ENCODE measurements around the gene DIDO1. TPM values are rescaled to one million over a fixed set of nuclear protein-coding genes. Genes with fewer than 3 reads are reported as not detected.

DIDO1 gene
- total RNA-seq, 1 experiment from 2014 or later: 77.1 TPM

DNA sequence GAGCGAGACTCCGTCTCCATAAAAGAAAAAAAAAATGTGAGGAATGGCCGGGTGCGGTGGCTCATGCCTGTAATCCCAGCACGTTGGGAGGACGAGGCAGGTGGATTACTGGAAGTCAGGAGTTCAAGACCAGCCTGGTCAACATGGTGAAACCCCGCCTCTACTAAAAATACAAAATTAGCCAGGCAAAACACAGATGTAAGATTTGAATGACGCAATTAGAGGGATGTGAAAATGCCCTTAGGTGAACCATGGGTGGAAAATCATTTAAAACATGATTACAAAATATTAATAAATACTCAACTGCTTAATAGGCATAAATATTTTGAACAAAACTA is 88.5 kb downstream of the DIDO1 start:
- no TSS peak for BruUV-seq (replicated peaks)
- Mint-ChIP-seq H3K36me3 (ENCODE audit: insufficient read depth, unreplicated experiment) (peaks cover 3% of the 10 kb centered on the region), H3K27me3 (ENCODE audit: unreplicated experiment) (peaks cover 27% of the 10 kb centered on the region), H3K4me3 (ENCODE audit: low read depth, unreplicated experiment) (no peak overlapping the region), H3K4me1 (ENCODE audit: low read depth, unreplicated experiment) (peaks cover 6% of the 10 kb centered on the region), H3K27ac (ENCODE audit: unreplicated experiment) (no peak overlapping the region), H3K9me3 (ENCODE audit: low read depth, unreplicated experiment) (no peaks in the 10 kb centered on the region)
- no peak for DNase-seq
- intact Hi-C loops (cut with micrococcal nuclease; ENCODE audit: unreplicated experiment): no loop called here
- TF ChIP-seq CTCF (IDR thresholded peaks at IDR 0.05; ENCODE audit: unreplicated experiment): no peak
- CTCF ChIA-PET: no interaction called here

DNA sequence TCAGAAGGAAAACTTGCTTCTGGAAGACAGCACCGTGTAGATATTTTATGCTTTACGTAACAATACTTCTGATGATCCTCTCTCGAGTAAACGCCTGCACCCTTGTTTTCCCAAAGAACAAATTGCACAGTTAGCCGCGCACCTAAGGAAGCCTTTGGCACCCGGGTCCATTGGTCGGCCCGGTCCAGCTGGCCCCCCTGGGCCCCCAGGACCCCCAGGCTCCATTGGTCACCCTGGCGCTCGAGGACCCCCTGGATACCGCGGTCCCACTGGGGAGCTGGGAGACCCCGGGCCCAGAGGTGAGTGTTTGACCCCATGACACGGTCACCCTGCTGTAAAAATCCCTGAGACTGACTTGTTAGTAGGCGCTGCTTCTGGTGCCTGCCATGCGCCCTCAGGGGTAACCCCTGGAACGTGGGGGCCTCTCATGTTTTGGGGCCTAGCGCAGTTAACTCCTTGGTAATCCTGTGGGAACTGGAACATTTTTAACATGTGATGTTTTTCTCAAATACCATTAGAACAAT is 89.3 kb downstream of the DIDO1 start:
- no peaks in the 10 kb centered on the region for H3K9me3 Mint-ChIP-seq (ENCODE audit: low read depth, unreplicated experiment)
- TF ChIP-seq CTCF (IDR thresholded peaks at IDR 0.05; ENCODE audit: unreplicated experiment): no peak
- no peak overlapping the region for H3K4me3 Mint-ChIP-seq (ENCODE audit: low read depth, unreplicated experiment)
- H3K4me1 Mint-ChIP-seq (ENCODE audit: low read depth, unreplicated experiment): peaks cover 13% of the 10 kb centered on the region
- CTCF ChIA-PET: no interaction called here
- no TSS peak for BruUV-seq (replicated peaks)
- H3K36me3 Mint-ChIP-seq (ENCODE audit: insufficient read depth, unreplicated experiment): peaks cover 8% of the 10 kb centered on the region
- intact Hi-C loops (cut with micrococcal nuclease; ENCODE audit: unreplicated experiment): no loop called here
- no peak for DNase-seq
- peaks cover 27% of the 10 kb centered on the region for H3K27me3 Mint-ChIP-seq (ENCODE audit: unreplicated experiment)
- no peak overlapping the region for H3K27ac Mint-ChIP-seq (ENCODE audit: unreplicated experiment)

DNA sequence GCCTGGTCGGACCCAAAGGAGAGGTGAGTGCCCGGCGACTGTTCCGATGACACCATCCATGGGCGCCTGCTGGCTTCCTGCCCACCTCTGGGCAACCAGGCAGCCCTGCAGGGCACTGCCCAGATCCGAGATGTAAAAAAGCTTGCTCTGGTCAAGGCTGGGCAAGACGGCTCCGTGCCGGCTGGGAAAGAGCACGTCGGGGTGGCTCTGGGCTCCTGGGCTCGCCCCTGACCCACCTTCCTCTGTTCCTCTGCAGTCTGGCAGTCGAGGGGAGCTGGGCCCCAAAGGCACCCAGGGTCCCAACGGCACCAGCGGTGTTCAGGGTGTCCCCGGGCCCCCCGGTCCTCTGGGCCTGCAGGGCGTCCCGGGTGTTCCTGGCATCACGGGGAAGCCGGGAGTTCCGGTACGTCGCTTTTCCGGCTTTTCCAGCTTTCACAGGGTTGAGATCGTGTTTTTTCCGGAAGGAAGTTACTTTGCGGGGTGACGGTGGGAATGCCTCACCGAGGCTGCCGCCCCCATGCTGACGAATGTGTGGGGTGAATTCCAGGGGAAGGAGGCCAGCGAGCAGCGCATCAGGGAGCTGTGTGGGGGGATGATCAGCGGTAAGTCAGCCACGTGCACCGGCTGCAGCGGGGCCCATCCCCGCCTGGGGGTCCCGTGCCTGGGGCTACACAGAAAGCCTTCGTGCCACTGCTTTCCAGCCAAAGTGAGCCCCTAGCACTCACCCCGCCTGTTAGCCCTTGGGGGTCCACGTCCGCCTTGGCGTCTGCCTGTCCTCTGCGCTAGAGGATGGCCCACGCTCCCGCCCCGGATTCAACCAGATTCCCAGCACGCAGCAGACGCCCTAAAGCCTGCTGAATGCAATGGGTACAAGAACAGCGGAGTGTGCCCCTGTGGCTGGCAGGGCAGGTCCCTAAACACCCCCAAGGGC is 90.1 kb downstream of the DIDO1 start:
- H3K36me3 Mint-ChIP-seq (ENCODE audit: insufficient read depth, unreplicated experiment): peaks cover 8% of the 10 kb centered on the region
- no peaks in the 10 kb centered on the region for H3K9me3 Mint-ChIP-seq (ENCODE audit: low read depth, unreplicated experiment)
- CTCF ChIA-PET: no interaction called here
- BruUV-seq (replicated peaks): no TSS peak
- H3K4me3 Mint-ChIP-seq (ENCODE audit: low read depth, unreplicated experiment): no peak overlapping the region
- no peak for TF ChIP-seq CTCF (IDR thresholded peaks at IDR 0.05; ENCODE audit: unreplicated experiment)
- intact Hi-C loops (cut with micrococcal nuclease; ENCODE audit: unreplicated experiment): no loop called here
- no peak for DNase-seq
- H3K4me1 Mint-ChIP-seq (ENCODE audit: low read depth, unreplicated experiment): peaks cover 21% of the 10 kb centered on the region
- peaks cover 27% of the 10 kb centered on the region for H3K27me3 Mint-ChIP-seq (ENCODE audit: unreplicated experiment)
- H3K27ac Mint-ChIP-seq (ENCODE audit: unreplicated experiment): no peak overlapping the region

DNA sequence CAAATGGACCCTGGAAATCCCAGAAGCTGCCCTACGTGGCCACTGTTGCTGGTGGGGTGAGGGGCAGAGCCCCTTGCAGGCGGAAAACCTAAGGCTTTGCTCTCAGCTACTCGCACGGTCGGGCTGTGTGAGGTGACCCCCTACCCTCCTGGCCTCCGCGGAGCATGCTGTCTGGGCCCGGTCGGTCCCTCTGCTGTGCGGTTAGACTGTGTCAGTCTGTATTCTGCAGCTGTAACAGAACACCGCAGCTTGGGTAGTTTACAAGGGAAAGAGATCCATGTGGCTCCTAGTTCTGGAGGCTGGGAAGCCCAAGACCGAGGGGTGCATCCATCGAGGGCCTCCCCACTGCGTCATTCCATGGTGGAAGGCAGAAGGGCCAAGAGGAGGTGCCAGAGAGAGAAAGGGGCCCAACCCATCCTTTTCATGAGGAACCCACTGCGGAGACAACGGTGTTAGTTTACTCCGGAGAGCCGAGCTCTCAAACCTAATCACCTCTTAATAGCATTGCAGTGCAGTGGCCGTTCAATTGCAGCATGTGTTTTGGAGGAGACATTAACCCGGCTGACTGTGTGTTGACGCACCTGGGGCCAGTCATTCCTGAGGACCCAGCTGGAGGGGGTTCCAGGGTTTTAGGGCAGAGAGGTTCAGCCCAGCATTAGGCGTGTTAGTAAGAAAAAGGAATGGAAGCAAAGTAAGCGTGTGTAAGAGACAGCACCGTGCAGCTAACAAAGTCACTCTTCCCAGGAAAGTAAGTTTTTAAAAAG is 91.2 kb downstream of the DIDO1 start:
- H3K27ac Mint-ChIP-seq (ENCODE audit: unreplicated experiment): no peak overlapping the region
- H3K36me3 Mint-ChIP-seq (ENCODE audit: insufficient read depth, unreplicated experiment): peaks cover 8% of the 10 kb centered on the region
- intact Hi-C loops (cut with micrococcal nuclease; ENCODE audit: unreplicated experiment): no loop called here
- DNase-seq: no peak
- TF ChIP-seq CTCF (IDR thresholded peaks at IDR 0.05; ENCODE audit: unreplicated experiment): no peak
- peaks cover 22% of the 10 kb centered on the region for H3K4me1 Mint-ChIP-seq (ENCODE audit: low read depth, unreplicated experiment)
- H3K4me3 Mint-ChIP-seq (ENCODE audit: low read depth, unreplicated experiment): no peak overlapping the region
- peaks cover 27% of the 10 kb centered on the region for H3K27me3 Mint-ChIP-seq (ENCODE audit: unreplicated experiment)
- no peaks in the 10 kb centered on the region for H3K9me3 Mint-ChIP-seq (ENCODE audit: low read depth, unreplicated experiment)
- BruUV-seq (replicated peaks): no TSS peak
- CTCF ChIA-PET: no interaction called here

All from Calu3 (cell line).